GM12878 (cell line): ENCODE measurements around the gene PDZRN3. TPM values are rescaled to one million over a fixed set of nuclear protein-coding genes. Genes with fewer than 3 reads are reported as not detected.

Experiments used
- ATAC-seq: fragments of 200-7000 bp; cut with Tn5 transposase; 3 replicates; pipeline ENCODE4 v1.9.1; 2020; ENCODE audit warnings: mild to moderate bottlenecking, moderate library complexity
- BruUV-seq: library from RNA; stranded (reverse); fragments of 400-500 nt; replicated peaks from 2 replicates; lab custom pipeline; 2021; lab: Mats Ljungman, UMichigan
- CTCF ChIA-PET: fragments of 300-600 bp; sonication (Branson Sonifier 250); formaldehyde crosslinking; extraction: SDS; loops from one replicate; lab custom pipeline; 2021; ENCODE audit warnings: inconsistent platforms; lab: Yijun Ruan, JAX
- POLR2A ChIA-PET: fragments of 350-600 bp; formaldehyde crosslinking; extraction: SDS; loops from one replicate; lab custom pipeline; 2021; ENCODE audit warnings: inconsistent platforms; lab: Charles Lee
- RAD21 ChIA-PET: fragments of 300-600 bp; sonication (Branson Sonifier 250); formaldehyde crosslinking; loops from one replicate; lab custom pipeline; 2023; ENCODE audit warnings: antibody characterized with exemption; ENCODE audit not compliant: unreplicated experiment; lab: Charles Lee
- SMC1A ChIA-PET: fragments of 300-600 bp; sonication (Branson Sonifier 250); formaldehyde crosslinking; loops from one replicate; lab custom pipeline; 2023; ENCODE audit not compliant: unreplicated experiment, uncharacterized antibody; lab: Charles Lee
- DNase-seq: peaks from one replicate; pipeline ENCODE4 v3.0.0-alpha.2; 2011; ENCODE audit warnings: low read depth, low spot score
- FAIRE-seq: peaks from 3 replicates; lab custom pipeline; 2011; peaks lifted over from hg19 to GRCh38; lab: Jason Lieb, UNC
- H2AFZ ChIP-seq: 2 replicates; pipeline ENCODE4 v1.6.0; 2011; ENCODE audit warnings: low read depth, low read length, control low read depth; ENCODE audit not compliant: control insufficient read depth
- H3K27ac ChIP-seq: 2 replicates; pipeline ENCODE4 v1.5.1; 2011; ENCODE audit warnings: control low read depth; ENCODE audit not compliant: control insufficient read depth, insufficient read depth
- H3K27me3 ChIP-seq, 2 experiments: replicated peaks in 1 of 2; 2 replicates each; pipeline versions ENCODE4 v1.6.0 to v1.6.1; 2011; ENCODE audit warnings: low read length in 1 of 2; ENCODE audit not compliant: control insufficient read depth in 2 of 2, insufficient read depth in 2 of 2
- H3K36me3 ChIP-seq, 2 experiments: 2 replicates each; pipeline ENCODE4 v1.5.1; 2011; ENCODE audit warnings: low read length in 1 of 2; ENCODE audit not compliant: control insufficient read depth in 2 of 2, insufficient read depth in 2 of 2
- H3K4me1 ChIP-seq: 2 replicates; pipeline ENCODE4 v1.6.1; 2011; ENCODE audit warnings: mild to moderate bottlenecking, low read length, moderate library complexity, mixed read lengths; ENCODE audit not compliant: control insufficient read depth, insufficient read depth
- H3K4me2 ChIP-seq: 2 replicates; pipeline ENCODE4 v1.6.0; 2011; ENCODE audit warnings: control low read depth; ENCODE audit not compliant: control insufficient read depth, insufficient read depth
- H3K4me3 ChIP-seq: fragments of 200-600 bp; sonication (generic); 2 replicates; pipeline ENCODE4 v1.5.1; 2016
- H3K79me2 ChIP-seq: 2 replicates; pipeline ENCODE4 v1.6.0; 2011; ENCODE audit warnings: low read length; ENCODE audit not compliant: control insufficient read depth, insufficient read depth
- H3K9ac ChIP-seq: 2 replicates; pipeline ENCODE4 v1.8.0; 2011; ENCODE audit warnings: low read length, control low read depth, mixed read lengths; ENCODE audit not compliant: control insufficient read depth, insufficient read depth
- H3K9me3 ChIP-seq: replicated peaks from 3 replicates; pipeline ENCODE4 v1.5.1; 2011; ENCODE audit warnings: mild to moderate bottlenecking, low read length; ENCODE audit not compliant: control insufficient read depth, insufficient read depth
- H4K20me1 ChIP-seq: 2 replicates; pipeline ENCODE4 v1.6.0; 2011; ENCODE audit not compliant: control insufficient read depth, insufficient read depth
- EP300 ChIP-seq, 2 experiments: fragments of 150-350 bp in 1 of 2; IDR thresholded peaks; 2 replicates each; pipeline ENCODE4 v1.6.1; 2011 to 2012; ENCODE audit warnings: low read depth in 2 of 2, low read length in 2 of 2, borderline replicate concordance in 1 of 2, improper control_type of control experiment in 1 of 2, inconsistent platforms in 1 of 2; ENCODE audit not compliant: control insufficient read depth in 1 of 2
- HCFC1 ChIP-seq: fragments of 150-350 bp; IDR thresholded peaks from 2 replicates; pipeline ENCODE4 v1.6.1; 2014; ENCODE audit warnings: low read length
- NFXL1 ChIP-seq: fragments of 450-650 bp; IDR thresholded peaks from 2 replicates; pipeline ENCODE4 v1.6.1; 2017; ENCODE audit warnings: antibody characterized with exemption, mild to moderate bottlenecking, borderline replicate concordance
- NR2F1 ChIP-seq: fragments of 450-650 bp; conservative IDR thresholded peaks from 2 replicates; pipeline ENCODE4 v1.6.1; 2017; ENCODE audit warnings: mild to moderate bottlenecking
- PAX8 ChIP-seq: fragments of 450-650 bp; IDR thresholded peaks from 2 replicates; pipeline ENCODE4 v1.6.1; 2017; ENCODE audit warnings: mild to moderate bottlenecking, moderate library complexity
- PML ChIP-seq: IDR thresholded peaks from 2 replicates; pipeline ENCODE4 v1.6.1; 2012; ENCODE audit warnings: low read length, inconsistent platforms
- STAT3 ChIP-seq: IDR thresholded peaks from 2 replicates; pipeline ENCODE4 v1.6.1; 2011; ENCODE audit warnings: low read depth, low read length, improper control_type of control experiment
- SUZ12 ChIP-seq: fragments of 200-600 bp; sonication (generic); IDR thresholded peaks from one replicate; pipeline ENCODE4 v1.6.1; 2018; ENCODE audit warnings: antibody characterized with exemption, mild to moderate bottlenecking; ENCODE audit not compliant: unreplicated experiment
- TBL1XR1 ChIP-seq: IDR thresholded peaks from 2 replicates; pipeline ENCODE4 v1.6.1; 2012; ENCODE audit warnings: low read depth, low read length, improper control_type of control experiment
- TCF12 ChIP-seq: IDR thresholded peaks from 2 replicates; pipeline ENCODE4 v1.6.1; 2011; ENCODE audit warnings: low read depth, mild to moderate bottlenecking, low read length
- TCF3 ChIP-seq: IDR thresholded peaks from 2 replicates; pipeline ENCODE4 v1.6.1; 2012; ENCODE audit warnings: low read depth, mild to moderate bottlenecking, low read length, borderline replicate concordance; ENCODE audit not compliant: insufficient read depth
- ZSCAN29 ChIP-seq: fragments of 450-650 bp; IDR thresholded peaks from 2 replicates; pipeline ENCODE4 v1.6.1; 2017; ENCODE audit warnings: mild to moderate bottlenecking, moderate library complexity
- ZZZ3 ChIP-seq: IDR thresholded peaks from 2 replicates; pipeline ENCODE4 v1.6.1; 2011; ENCODE audit warnings: low read depth; ENCODE audit not compliant: control insufficient read depth, insufficient read length
- WGBS: methylation state at CpG from one replicate; pipeline ENCODE4 v1.1.6; 2016; ENCODE audit warnings: low lambda C conversion rate; ENCODE audit not compliant: insufficient replicate concordance, insufficient coverage; ENCODE audit errors: missing lambda C conversion rate; 5-methylcytosine and 5-hydroxymethylcytosine counted together
- in situ Hi-C: fragments of 300-500 bp; cut with MboI; formaldehyde crosslinking; loops from 9 replicates; pipeline ENCODE4 v1.14.3; 2018; ENCODE audit warnings: mixed read lengths
- intact Hi-C: fragments of 100-400 bp; cut with micrococcal nuclease; formaldehyde crosslinking; loops from one replicate; pipeline ENCODE4 v1.14.2; 2022; ENCODE audit not compliant: unreplicated experiment
- polyA plus RNA-seq, 11 experiments: library from polyadenylated mRNA; depleted of rRNA in 4 of 11; unstranded in 6 of 11; stranded (reverse) in 5 of 11; fragments of >200 nt; fragmentation: Nextera tagmentation in 4 of 11; fragmentation: Illumina TruSeq in 1 of 11; extraction: Ambion mirVana in 4 of 11; extraction: Trizol in 1 of 11; gene quantifications; 1 replicate in 1 of 11; 2 replicates in 10 of 11; pipeline versions ENCODE4 v1.2.1 to v1.2.3, GENCODE V29; 2011 to 2016; ENCODE audit warnings: inconsistent platforms in 2 of 11, missing spikeins in 2 of 11, low read depth in 1 of 11
- total RNA-seq, 4 experiments: library from RNA; depleted of rRNA in 3 of 4; stranded (reverse); fragments of >200 nt in 3 of 4; fragmentation: Illumina TruSeq in 1 of 4; extraction: Trizol in 1 of 4; gene quantifications; 2 replicates each; pipeline versions ENCODE4 v1.2.1 to v1.2.3, GENCODE V29; 2013 to 2021
- TF ChIP-seq, protein P1 (sequence below): fragments of 450-650 bp; formaldehyde crosslinking; IDR thresholded peaks from 2 replicates; pipeline ENCODE4 v1.4.0; 2022; ENCODE audit warnings: mild to moderate bottlenecking, moderate library complexity
- TF ChIP-seq, protein P2 (sequence below): fragments of 450-650 bp; IDR thresholded peaks from 2 replicates; pipeline ENCODE4 v1.6.1; 2017; ENCODE audit warnings: mild to moderate bottlenecking
- TF ChIP-seq, protein P3 (sequence below): IDR thresholded peaks from 2 replicates; pipeline ENCODE4 v1.6.1; 2012; ENCODE audit warnings: low read length, inconsistent platforms

PDZRN3 gene
- total and polyA plus RNA-seq, 10 of the 15 experiments (the other 5 are each of a cell fraction or from before 2014, with no cell fraction given), result 0.07 to 0.37 (median 0.12) TPM; not detected in 6

DNA sequence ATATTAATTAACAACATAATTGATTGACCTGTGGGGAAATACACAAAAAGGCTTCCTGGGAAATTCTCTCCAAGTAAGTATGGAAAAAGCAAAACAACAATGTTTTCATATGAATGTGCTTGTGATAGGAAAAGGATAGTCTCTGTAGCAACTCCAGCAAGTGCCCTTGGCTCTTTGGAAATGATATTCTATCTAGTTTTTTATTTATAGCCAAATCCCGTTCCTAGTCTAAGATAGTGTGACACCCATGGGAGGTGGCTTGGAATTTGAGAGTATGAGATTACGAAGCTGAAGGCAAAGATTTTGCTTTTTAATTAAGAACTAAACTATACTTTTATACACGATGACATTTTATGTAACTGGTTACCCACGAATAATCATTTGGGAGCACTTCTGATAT lies 119.9 kb downstream of the PDZRN3 start:
- intact Hi-C loops, result loop anchor here (5.0 to 10.0 kb wide), 2 partner anchors 210 to 653 kb away; no protein-coding TSS in a partner anchor
- no peak for ATAC-seq
- no peak for FAIRE-seq
- Histone ChIP-seq H3K4me3 (no peak overlapping the region), H3K9me3 (no peaks in the 10 kb centered on the region), H3K4me1 (peaks cover 18% of the 10 kb centered on the region; the same call in 1 of the 2 replicates), H3K36me3 (no peaks in the 10 kb centered on the region)
- 32% methylated on average over 4 of the region's 4 CpGs for WGBS
- SMC1A ChIA-PET, result interaction anchor here (0.7 to 1.5 kb wide), 3 partner anchors 54 to 1947 kb away, joined by 3 to 5 read pairs (median 4); no protein-coding TSS in a partner anchor
- TF ChIP-seq NFXL1 (no peak), PML (no peak), ZSCAN29 (no peak), TCF12 (no peak), ZZZ3 (no peak), TBL1XR1 (no peak), TCF3 (no peak), EP300 (IDR thresholded peaks at IDR 0.05; ENCODE audit: borderline replicate concordance in 1 of 2, control insufficient read depth in 1 of 2, low read depth in 2 of 2, low read length in 2 of 2) (no peak), HCFC1 (no peak), PAX8 (no peak), STAT3 (no peak), SUZ12 (no peak), NR2F1 (no peak)
- TF ChIP-seq, protein P1, sequence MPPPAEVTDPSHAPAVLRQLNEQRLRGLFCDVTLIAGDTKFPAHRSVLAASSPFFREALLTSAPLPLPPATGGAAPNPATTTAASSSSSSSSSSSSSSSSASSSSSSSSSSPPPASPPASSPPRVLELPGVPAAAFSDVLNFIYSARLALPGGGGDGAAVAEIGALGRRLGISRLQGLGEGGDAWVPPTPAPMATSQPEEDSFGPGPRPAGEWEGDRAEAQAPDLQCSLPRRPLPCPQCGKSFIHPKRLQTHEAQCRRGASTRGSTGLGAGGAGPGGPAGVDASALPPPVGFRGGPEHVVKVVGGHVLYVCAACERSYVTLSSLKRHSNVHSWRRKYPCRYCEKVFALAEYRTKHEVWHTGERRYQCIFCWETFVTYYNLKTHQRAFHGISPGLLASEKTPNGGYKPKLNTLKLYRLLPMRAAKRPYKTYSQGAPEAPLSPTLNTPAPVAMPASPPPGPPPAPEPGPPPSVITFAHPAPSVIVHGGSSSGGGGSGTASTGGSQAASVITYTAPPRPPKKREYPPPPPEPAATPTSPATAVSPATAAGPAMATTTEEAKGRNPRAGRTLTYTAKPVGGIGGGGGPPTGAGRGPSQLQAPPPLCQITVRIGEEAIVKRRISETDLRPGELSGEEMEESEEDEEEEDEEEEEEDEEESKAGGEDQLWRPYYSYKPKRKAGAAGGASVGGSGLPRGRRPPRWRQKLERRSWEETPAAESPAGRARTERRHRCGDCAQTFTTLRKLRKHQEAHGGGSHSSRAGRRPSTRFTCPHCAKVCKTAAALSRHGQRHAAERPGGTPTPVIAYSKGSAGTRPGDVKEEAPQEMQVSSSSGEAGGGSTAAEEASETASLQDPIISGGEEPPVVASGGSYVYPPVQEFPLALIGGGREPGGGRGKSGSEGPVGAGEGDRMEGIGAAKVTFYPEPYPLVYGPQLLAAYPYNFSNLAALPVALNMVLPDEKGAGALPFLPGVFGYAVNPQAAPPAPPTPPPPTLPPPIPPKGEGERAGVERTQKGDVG (CRISPR knock-in tag), result no peak
- TF ChIP-seq, protein P2, sequence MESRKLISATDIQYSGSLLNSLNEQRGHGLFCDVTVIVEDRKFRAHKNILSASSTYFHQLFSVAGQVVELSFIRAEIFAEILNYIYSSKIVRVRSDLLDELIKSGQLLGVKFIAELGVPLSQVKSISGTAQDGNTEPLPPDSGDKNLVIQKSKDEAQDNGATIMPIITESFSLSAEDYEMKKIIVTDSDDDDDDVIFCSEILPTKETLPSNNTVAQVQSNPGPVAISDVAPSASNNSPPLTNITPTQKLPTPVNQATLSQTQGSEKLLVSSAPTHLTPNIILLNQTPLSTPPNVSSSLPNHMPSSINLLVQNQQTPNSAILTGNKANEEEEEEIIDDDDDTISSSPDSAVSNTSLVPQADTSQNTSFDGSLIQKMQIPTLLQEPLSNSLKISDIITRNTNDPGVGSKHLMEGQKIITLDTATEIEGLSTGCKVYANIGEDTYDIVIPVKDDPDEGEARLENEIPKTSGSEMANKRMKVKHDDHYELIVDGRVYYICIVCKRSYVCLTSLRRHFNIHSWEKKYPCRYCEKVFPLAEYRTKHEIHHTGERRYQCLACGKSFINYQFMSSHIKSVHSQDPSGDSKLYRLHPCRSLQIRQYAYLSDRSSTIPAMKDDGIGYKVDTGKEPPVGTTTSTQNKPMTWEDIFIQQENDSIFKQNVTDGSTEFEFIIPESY, result no peak
- TF ChIP-seq, protein P3, sequence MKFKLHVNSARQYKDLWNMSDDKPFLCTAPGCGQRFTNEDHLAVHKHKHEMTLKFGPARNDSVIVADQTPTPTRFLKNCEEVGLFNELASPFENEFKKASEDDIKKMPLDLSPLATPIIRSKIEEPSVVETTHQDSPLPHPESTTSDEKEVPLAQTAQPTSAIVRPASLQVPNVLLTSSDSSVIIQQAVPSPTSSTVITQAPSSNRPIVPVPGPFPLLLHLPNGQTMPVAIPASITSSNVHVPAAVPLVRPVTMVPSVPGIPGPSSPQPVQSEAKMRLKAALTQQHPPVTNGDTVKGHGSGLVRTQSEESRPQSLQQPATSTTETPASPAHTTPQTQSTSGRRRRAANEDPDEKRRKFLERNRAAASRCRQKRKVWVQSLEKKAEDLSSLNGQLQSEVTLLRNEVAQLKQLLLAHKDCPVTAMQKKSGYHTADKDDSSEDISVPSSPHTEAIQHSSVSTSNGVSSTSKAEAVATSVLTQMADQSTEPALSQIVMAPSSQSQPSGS, result no peak
- TF ChIP-seq, all 136 proteins: peak for 0
- no peak overlapping the region for H3K9ac ChIP-seq
- POLR2A ChIA-PET, result no interaction called here
- H3K27ac ChIP-seq, result no peak overlapping the region
- no peaks in the 10 kb centered on the region for H4K20me1 ChIP-seq
- H3K79me2 ChIP-seq, result no peaks in the 10 kb centered on the region
- in situ Hi-C loops, result loop anchor here (5.0 kb wide), 2 partner anchors 53 to 408 kb away; no protein-coding TSS in a partner anchor
- CTCF ChIA-PET, result interaction anchor here (1.0 to 9.6 kb wide), 3 partner anchors 51 to 403 kb away, joined by 3 to 110 read pairs (median 91); no protein-coding TSS in a partner anchor
- no peak overlapping the region for H3K4me2 ChIP-seq
- no peak overlapping the region for H2AFZ ChIP-seq
- H3K27me3 ChIP-seq, result no peaks in the 10 kb centered on the region
- RAD21 ChIA-PET, result interaction anchor here (3.3 kb wide), 1 partner anchor 57 kb away, joined by 14 read pairs; no protein-coding TSS in a partner anchor
- DNase-seq, result no peak
- no TSS peak for BruUV-seq
